K562 (cell line): ENCODE data around the gene LIF. TPM values are rescaled to one million over a fixed set of nuclear protein-coding genes. Genes with fewer than 3 reads are reported as not detected.

Experiments
- ATAC-seq: fragments of 200-7000 bp; cut with Tn5 transposase; 3 replicates; pipeline ENCODE4 v1.9.1; 2020; ENCODE audit warnings: moderate library complexity
- BruUV-seq: library from RNA; stranded (reverse); fragments of 400-500 nt; replicated peaks from 2 replicates; lab custom pipeline; 2021; lab: Mats Ljungman, UMichigan
- CTCF ChIA-PET: fragments of 300-600 bp; formaldehyde crosslinking; extraction: SDS; loops from one replicate; lab custom pipeline; 2021; ENCODE audit warnings: low intra/inter-chr PET ratio; lab: Yijun Ruan, JAX
- POLR2A ChIA-PET: fragments of 300-600, 350-650 bp; sonication (Branson Sonifier 250); formaldehyde crosslinking; extraction: SDS; loops from one replicate; lab custom pipeline; 2021; ENCODE audit warnings: antibody characterized with exemption, inconsistent platforms; lab: Yijun Ruan, JAX
- DNase-seq, 4 experiments: peaks; one replicate each; pipeline versions ENCODE4 v3.0.0 to v3.0.0-alpha.2; 2011 to 2018; ENCODE audit warnings: low spot score in 3 of 4, mixed read lengths in 3 of 4; ENCODE audit errors: extremely low read depth in 1 of 4
- FAIRE-seq: peaks from 2 replicates; lab custom pipeline; 2011; peaks lifted over from hg19 to GRCh38; lab: Jason Lieb, UNC
- H2AFZ ChIP-seq: 2 replicates; pipeline ENCODE4 v1.6.0; 2011; ENCODE audit warnings: low read depth, low read length, control low read depth, inconsistent platforms
- H3K27ac ChIP-seq: fragments of 200-600 bp; 3 replicates; pipeline ENCODE4 v1.8.0; 2011; ENCODE audit warnings: low read depth, mild to moderate bottlenecking, control low read depth, inconsistent platforms, low read length, moderate library complexity, mixed read lengths; ENCODE audit errors: extremely low read depth
- H3K27me3 ChIP-seq, 2 experiments: fragments of 300-600 bp in 1 of 2; 2 replicates in 1 of 2; 3 replicates in 1 of 2; pipeline versions ENCODE4 v1.6.0 to v1.8.0; 2011; ENCODE audit warnings: inconsistent platforms in 2 of 2, low read length in 2 of 2, mild to moderate bottlenecking in 1 of 2, mixed read lengths in 1 of 2, moderate library complexity in 1 of 2; ENCODE audit not compliant: control insufficient read depth in 2 of 2, insufficient read depth in 2 of 2
- H3K36me3 ChIP-seq: fragments of 300-600 bp; 3 replicates; pipeline ENCODE4 v1.8.0; 2011; ENCODE audit warnings: mild to moderate bottlenecking, low read length, inconsistent platforms; ENCODE audit not compliant: control insufficient read depth, insufficient read depth
- H3K4me1 ChIP-seq, 2 experiments: fragments of 200-600 bp in 1 of 2; replicated peaks in 1 of 2; 2 replicates in 1 of 2; 3 replicates in 1 of 2; pipeline versions ENCODE4 v1.5.1 to v1.8.0; 2011; ENCODE audit warnings: inconsistent platforms in 2 of 2, low read length in 2 of 2, mild to moderate bottlenecking in 1 of 2, mixed read lengths in 1 of 2, moderate library complexity in 1 of 2; ENCODE audit not compliant: control insufficient read depth in 2 of 2, insufficient read depth in 2 of 2
- H3K4me2 ChIP-seq: 2 replicates; pipeline ENCODE4 v1.6.1; 2011; ENCODE audit warnings: low read length, control low read depth, inconsistent platforms, mixed read lengths; ENCODE audit not compliant: insufficient read depth
- H3K4me3 ChIP-seq: fragments of 200-600 bp; sonication (generic), shearing (Covaris generic); 2 replicates; pipeline ENCODE4 v1.5.1; 2016; ENCODE audit warnings: control low read depth, inconsistent platforms
- H3K79me2 ChIP-seq: fragments of 200-600 bp; 3 replicates; pipeline ENCODE4 v1.8.0; 2011; ENCODE audit warnings: low read length, inconsistent platforms; ENCODE audit not compliant: control insufficient read depth, insufficient read depth
- H3K9ac ChIP-seq, 2 experiments: 2 replicates each; pipeline versions ENCODE4 v1.6.0 to v1.6.1; 2011; ENCODE audit warnings: low read depth in 2 of 2, low read length in 2 of 2, control low read depth in 1 of 2, inconsistent platforms in 1 of 2, mild to moderate bottlenecking in 1 of 2, mixed read lengths in 1 of 2; ENCODE audit not compliant: insufficient read depth in 1 of 2
- H3K9me1 ChIP-seq: one replicate; pipeline ENCODE4 v1.6.0; 2011; ENCODE audit warnings: inconsistent platforms, mild to moderate bottlenecking, low read length, moderate library complexity; ENCODE audit not compliant: control insufficient read depth, insufficient read depth
- H3K9me3 ChIP-seq: replicated peaks from 2 replicates; pipeline ENCODE4 v1.5.1; 2011; ENCODE audit warnings: low read depth, low read length, inconsistent platforms; ENCODE audit not compliant: control insufficient read depth, insufficient read depth
- H4K20me1 ChIP-seq: replicated peaks from 2 replicates; pipeline ENCODE4 v1.6.1; 2011; ENCODE audit warnings: low read length, inconsistent platforms, mixed read lengths; ENCODE audit not compliant: control insufficient read depth, insufficient read depth
- ARID4B ChIP-seq: sonication (generic); formaldehyde crosslinking; IDR thresholded peaks from 2 replicates; pipeline ENCODE4 v1.8.0; 2022; ENCODE audit warnings: mild to moderate bottlenecking, missing genetic modification reagents
- MLLT1 ChIP-seq, 2 experiments: fragments of 450-650 bp; IDR thresholded peaks; 2 replicates each; pipeline ENCODE4 v1.6.1; 2016
- RNF219 ChIP-seq: fragments of 250-450 bp; sonication (Bioruptor Pico); IDR thresholded peaks from 2 replicates; pipeline ENCODE4 v1.5.0; 2022; ENCODE audit warnings: mild to moderate bottlenecking
- TAF1 ChIP-seq: IDR thresholded peaks from 2 replicates; pipeline ENCODE4 v1.6.1; 2011; ENCODE audit warnings: mild to moderate bottlenecking, low read length, moderate library complexity; ENCODE audit not compliant: insufficient read depth, control insufficient read depth, severe bottlenecking; ENCODE audit errors: extremely low read depth
- TFAM ChIP-seq: fragments of 250-450 bp; sonication (Bioruptor Pico); conservative IDR thresholded peaks from 2 replicates; pipeline ENCODE4 v1.5.0; 2021; ENCODE audit warnings: mild to moderate bottlenecking, moderate library complexity
- THRA ChIP-seq: fragments of 450-650 bp; IDR thresholded peaks from 2 replicates; pipeline ENCODE4 v1.6.1; 2017; ENCODE audit warnings: mild to moderate bottlenecking, moderate library complexity
- USF1 ChIP-seq: sonication (generic); formaldehyde crosslinking; IDR thresholded peaks from 2 replicates; pipeline ENCODE4 v1.9.0; 2022; ENCODE audit warnings: mild to moderate bottlenecking, missing genetic modification reagents
- ZBTB26 ChIP-seq: fragments of 450-650 bp; formaldehyde crosslinking; IDR thresholded peaks from 2 replicates; pipeline ENCODE4 v1.4.0; 2022; ENCODE audit warnings: missing genetic modification characterization
- ZC3H8 ChIP-seq: fragments of 450-650 bp; IDR thresholded peaks from 2 replicates; pipeline ENCODE4 v1.6.1; 2017
- ZNF668 ChIP-seq: fragments of 250-450 bp; sonication (Bioruptor Pico); IDR thresholded peaks from 2 replicates; pipeline ENCODE4 v1.8.0; 2022; ENCODE audit warnings: mild to moderate bottlenecking, inconsistent platforms
- ZNF77 ChIP-seq: fragments of 250-450 bp; sonication (Bioruptor Pico); IDR thresholded peaks from 2 replicates; pipeline ENCODE4 v1.5.0; 2020
- WGBS: fragments of 100-300 bp; shearing (Covaris generic); methylation state at CpG from one replicate; pipeline ENCODE4 v1.1.6; 2016; ENCODE audit warnings: low coverage, mixed read lengths; ENCODE audit not compliant: insufficient coverage; ENCODE audit errors: missing lambda C conversion rate; 5-methylcytosine and 5-hydroxymethylcytosine counted together
- in situ Hi-C: fragments of 300-500 bp; cut with MboI; formaldehyde crosslinking; loops from 4 replicates; pipeline ENCODE4 v1.15.0; 2018; ENCODE audit warnings: inconsistent platforms, mixed read lengths
- intact Hi-C: fragments of 100-400 bp; cut with micrococcal nuclease; formaldehyde crosslinking; loops from 2 replicates; pipeline ENCODE4 v1.14.2; 2022
- polyA plus RNA-seq, 8 experiments: library from polyadenylated mRNA; depleted of rRNA in 4 of 8; stranded (reverse) in 5 of 8; unstranded in 3 of 8; fragments of >200 nt; fragmentation: Nextera tagmentation in 2 of 8; fragmentation: Illumina TruSeq in 1 of 8; extraction: Ambion mirVana in 2 of 8; extraction: Trizol in 1 of 8; gene quantifications; 2 replicates each; pipeline versions ENCODE4 v1.2.1 to v1.2.3, GENCODE V29; 2011 to 2014; ENCODE audit warnings: inconsistent platforms in 1 of 8, missing spikeins in 1 of 8
- total RNA-seq, 7 experiments: library from RNA; depleted of rRNA in 6 of 7; stranded (reverse); fragments of >200 nt in 6 of 7; fragmentation: Illumina TruSeq in 2 of 7; extraction: Trizol in 2 of 7; gene quantifications; 2 replicates each; pipeline versions ENCODE4 v1.2.1 to v1.2.3, GENCODE V29; 2011 to 2021; ENCODE audit warnings: low replicate concordance in 1 of 7

LIF gene
- total and polyA plus RNA-seq, 9 of the 15 experiments (the other 6 are each of a cell fraction or from before 2014, with no cell fraction given): 0.05 to 0.39 (median 0.18) TPM; not detected in 3

GRCh38 chr22:30238136-30238535 is 8.4 kb downstream of the LIF start:
- no peak for FAIRE-seq
- POLR2A ChIA-PET: no interaction called here
- Histone ChIP-seq H3K4me2 (no peak overlapping the region), H4K20me1 (0 out of 2 replicates have a peak, but pooled peaks cover 4% of the 10 kb centered on the region), H3K27me3 (peaks cover 0 to 17% of the 10 kb centered on the region in 2 experiments; a peak in 2 of 5 replicates), H3K4me3 (no peak overlapping the region), H3K36me3 (no peaks in the 10 kb centered on the region), H3K79me2 (no peaks in the 10 kb centered on the region), H2AFZ (no peak overlapping the region), H3K9ac (no peak overlapping the region), H3K9me1 (no peaks in the 10 kb centered on the region), H3K27ac (no peak overlapping the region), H3K9me3 (no peaks in the 10 kb centered on the region), H3K4me1 (peaks cover 3 to 7% of the 10 kb centered on the region in 2 experiments; a peak in 3 of 5 replicates)
- no TSS peak for BruUV-seq
- 60% methylated on average over 9 of the region's 9 CpGs for WGBS
- intact Hi-C loops (no loop called here), in situ Hi-C loops (no loop called here)
- no peak for ATAC-seq
- CTCF ChIA-PET: no interaction called here
- no peak for DNase-seq
- TF ChIP-seq ZNF668 (CRISPR knock-in tag): no peak
- TF ChIP-seq ZNF77 (CRISPR knock-in tag): no peak
- no peak for TF ChIP-seq ZBTB26 (CRISPR knock-in tag)
- no peak for TF ChIP-seq MLLT1 (IDR thresholded peaks at IDR 0.05)
- TF ChIP-seq TAF1: no peak
- TF ChIP-seq ZC3H8: no peak
- TF ChIP-seq USF1 (CRISPR knock-in tag): no peak
- no peak for TF ChIP-seq TFAM (CRISPR knock-in tag)
- TF ChIP-seq THRA: no peak
- TF ChIP-seq ARID4B (CRISPR knock-in tag): no peak
- TF ChIP-seq RNF219 (CRISPR knock-in tag): no peak
